ENCODE measurements around the gene DNAJC16.
"Not testable (repeated sequence)": the region's sequence is repeated elsewhere in the genome, so short reads cannot be mapped to it uniquely, and the experiment has no call there.

Gene DNAJC16

DNA sequence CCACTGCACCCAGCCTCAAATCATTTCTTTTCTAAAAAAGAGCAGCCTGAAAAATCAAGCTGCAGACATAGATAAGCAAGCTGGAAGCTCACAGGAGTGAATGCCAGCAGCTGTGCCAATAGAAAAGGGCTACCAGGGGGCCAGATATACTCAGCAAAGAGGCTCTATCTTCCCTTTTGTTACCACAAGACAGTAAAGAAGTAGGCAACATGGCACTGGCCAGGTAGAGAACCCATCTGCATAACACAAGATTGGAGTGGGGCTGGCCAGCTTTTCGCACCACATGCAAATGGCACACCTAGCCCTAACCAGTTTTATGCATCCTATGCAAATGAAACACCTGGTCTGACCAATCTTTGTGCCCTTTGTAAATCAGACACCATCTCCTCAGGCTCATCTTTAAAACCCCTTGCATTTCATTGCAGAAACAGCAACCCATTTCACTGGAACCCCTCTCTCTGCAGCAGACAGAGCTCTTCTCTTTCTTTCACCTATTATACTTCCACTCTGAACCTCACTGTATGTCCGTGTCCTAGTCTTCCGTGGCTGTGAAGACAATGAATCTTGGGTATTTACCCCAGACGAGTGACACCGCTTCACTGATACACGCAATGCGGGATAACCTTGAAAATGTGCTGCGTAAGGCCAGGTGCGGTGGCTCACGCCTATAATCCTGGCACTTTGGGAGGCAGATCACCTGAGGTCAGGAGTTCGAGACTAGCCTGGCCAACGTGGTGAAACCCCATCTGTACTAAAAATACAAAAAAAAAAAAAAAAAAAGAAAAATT, 17.8 kb upstream of the DNAJC16 start:
- DNase-seq: peak; percentile 88

DNA sequence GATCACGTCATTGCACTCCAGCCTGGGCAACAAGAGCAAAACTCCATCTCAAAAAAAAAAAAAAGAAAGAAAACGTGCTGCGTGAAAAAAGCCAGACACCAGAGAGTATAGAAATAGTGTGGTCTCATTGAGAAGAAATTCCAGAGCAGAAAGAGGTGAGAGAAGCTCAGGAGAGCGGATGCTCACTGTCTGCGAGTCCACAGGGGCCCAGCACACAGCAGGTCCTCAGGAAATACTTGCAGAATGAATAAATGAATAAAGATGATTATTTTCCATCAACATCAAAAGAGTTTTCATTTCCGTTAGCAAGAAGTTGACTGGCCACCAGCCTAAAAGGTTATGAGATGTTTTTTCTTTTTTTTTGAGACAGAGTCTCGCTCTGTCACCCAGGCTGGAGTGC, 17.1 kb upstream of the DNAJC16 start:
- no peak for DNase-seq

DNA sequence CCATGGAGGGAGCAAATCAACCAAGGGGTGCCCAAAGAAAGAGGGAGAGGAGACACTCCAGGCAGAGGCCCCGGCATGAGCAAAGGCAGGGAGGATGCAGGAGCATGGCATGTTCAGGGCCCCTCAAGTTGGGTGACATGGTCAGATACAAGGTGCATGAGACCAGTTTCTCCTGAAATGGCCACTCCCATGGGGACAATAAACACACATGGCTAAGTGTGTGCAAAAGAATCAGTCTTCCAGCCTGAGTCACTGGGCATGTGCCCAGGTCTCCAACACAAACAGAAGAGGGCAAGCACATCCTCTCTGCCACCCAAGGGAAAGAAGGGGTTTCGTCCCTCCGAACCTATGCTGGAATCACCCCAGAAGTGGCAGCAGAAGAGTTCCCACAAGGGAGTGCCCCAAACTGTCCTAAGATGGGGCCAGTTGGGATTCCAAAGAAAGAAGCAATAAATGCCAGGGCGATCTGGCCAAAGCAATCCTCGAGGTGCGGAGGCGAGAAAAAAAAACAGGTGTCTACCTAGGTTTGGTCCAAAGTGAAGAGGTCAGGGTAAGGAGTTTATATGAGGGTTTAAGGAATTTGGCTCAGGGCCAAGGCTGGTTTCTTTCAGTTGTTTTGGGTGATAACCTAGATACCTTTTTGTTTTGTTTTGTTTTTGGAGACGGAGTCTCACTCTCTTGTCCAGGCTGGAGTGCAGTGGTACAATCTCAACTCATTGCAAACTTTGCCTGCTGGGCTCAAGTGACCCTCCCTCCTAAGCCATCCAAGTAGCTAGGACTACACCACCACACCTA, 15.8 kb upstream of the DNAJC16 start:
- DNase-seq: no peak

DNA sequence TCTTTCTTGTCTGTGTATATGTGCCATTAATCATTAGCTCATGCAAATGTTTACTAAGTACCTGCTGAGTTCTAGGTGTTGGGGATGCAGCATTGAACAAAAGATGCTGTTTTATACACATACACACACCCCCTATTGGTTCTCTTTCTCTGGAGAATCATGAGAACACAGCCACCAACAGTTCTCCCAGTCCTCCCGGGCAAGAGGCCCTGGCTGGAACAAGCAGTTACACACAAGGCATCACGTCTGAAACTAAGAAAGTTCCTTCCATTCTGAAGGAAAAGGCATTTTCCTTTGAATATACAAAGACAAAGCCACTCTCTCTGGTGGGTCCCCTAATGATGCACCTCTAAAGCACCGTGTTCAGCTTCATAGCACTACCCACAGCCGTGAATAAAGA, 13.5 kb upstream of the DNAJC16 start:
- DNase-seq: no peak

- no peak for DNase-seq
These were observed 12.7 kb upstream of the DNAJC16 start for GRCh38 chr1:15513919-15514318.

DNA sequence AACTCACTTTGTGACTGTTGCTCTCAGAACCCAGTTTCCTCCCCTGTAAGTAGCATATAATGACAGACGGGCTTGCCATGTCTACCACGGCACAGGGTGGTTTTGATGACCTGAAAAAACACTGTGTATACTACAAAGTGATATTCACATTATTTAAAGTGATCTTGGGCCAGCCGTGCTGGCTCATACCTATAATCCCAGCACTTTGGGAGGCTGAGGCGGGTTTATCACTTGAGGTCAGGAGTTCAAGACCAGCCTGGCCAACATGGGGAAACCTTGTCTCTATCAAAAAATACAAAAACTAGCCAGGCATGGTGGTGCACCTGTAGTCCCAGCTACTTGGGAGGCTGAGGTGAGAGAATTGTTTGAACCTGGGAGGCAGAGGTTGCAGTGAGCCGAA, 12.1 kb upstream of the DNAJC16 start:
- DNase-seq: not testable (repeated sequence)

DNA sequence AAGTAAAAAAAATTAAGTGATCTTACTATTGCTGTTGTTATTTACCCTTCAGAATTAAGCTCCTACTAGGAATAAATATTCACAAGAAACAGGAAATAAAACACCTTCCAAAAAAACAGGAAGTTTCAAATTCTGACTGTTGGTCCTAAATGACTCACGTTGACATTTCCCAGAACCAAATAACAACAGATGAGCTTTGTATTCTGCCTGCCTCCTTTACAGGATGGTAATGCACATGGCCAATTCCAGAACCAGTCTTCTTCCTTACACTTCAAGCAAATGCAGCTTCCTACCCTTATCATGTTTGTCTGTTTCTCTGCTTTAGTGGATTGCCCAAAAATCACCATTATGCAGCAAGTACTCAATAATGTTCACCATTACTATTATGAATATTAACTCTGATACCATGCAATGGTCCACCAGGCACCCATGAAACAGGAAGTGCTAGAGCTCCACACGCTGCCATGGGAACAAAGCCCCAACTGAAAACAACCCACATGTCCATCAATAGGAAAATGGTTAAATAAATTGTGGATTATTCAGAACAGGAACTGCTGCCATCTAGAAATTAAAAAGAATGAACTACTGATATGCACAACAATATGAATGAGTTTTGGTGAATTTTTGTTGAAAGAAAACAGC, 11.5 kb upstream of the DNAJC16 start:
- DNase-seq: peak; percentile 22

DNA sequence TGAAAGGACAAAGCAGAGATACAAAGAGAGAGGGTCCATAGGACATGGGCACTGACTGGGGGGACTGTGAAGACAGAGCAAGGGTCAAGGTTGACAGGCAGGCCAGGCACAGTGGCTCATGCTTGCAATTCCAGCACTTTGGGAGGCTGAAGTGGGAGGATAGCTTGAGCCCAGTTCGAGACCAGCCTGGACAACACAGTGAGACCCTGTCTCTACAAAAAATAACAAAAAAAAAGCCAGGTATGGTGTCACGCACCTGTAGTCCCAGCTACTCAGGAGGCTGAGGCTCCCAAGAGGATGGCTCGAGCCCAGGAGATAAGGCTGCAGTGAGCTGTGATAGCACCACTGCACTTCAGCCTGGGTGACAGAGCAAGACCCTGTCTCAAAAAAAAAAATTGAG, 7.0 kb upstream of the DNAJC16 start:
- DNase-seq: no peak

DNA sequence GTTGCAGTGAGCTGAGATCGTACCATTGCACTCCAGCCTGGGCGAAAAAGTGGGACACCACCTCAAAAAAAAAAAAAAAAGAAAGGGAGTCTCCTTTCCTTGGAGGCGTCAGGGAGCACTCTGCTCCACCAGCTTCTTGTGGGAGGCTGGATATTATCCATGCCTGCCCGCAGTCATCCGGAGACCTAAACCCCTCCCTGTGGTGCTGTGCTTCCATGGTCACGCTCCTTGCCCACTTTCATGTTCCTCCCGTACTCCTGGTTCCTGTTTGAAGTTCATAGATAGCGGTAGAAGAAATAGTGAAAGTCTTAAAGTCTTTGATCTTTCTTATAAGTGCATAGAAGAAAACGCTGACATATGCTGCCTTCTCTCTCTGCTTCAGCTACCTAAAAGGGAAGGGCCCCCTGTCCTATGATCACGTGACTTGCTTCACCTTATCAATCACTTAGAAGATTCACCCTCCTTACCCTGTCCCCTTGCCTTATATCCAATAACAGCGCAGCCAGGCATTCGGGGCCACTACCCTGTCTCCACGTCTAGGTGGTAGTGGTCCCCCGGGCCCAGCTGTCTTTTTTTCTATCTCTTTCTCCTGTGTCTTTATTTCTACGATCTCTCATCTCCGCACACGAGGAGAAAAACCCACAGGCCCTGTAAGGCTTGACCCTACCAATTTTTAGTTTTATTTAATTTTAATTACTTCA, 5.3 kb upstream of the DNAJC16 start:
- DNase-seq: not testable (repeated sequence)

DNA sequence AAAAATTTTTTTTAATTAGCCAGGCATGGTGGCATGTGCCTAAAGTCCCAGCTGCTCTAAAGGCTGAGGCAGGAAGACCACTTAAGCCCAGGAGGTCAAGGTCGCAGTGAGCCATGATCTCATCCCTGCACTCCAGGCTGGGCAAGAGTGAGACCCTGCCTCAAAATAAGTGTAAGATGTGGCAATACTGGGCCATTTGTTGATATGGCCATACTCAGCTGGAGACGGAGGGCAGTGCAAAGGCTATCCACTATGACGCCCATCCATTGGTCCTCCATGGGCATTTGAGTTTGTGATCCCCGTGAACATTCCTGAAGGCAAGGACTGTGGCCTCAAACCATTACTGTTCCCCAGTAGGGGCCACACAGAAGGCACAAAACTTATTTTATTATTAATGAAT, 4.1 kb upstream of the DNAJC16 start:
- no peak for DNase-seq

DNA sequence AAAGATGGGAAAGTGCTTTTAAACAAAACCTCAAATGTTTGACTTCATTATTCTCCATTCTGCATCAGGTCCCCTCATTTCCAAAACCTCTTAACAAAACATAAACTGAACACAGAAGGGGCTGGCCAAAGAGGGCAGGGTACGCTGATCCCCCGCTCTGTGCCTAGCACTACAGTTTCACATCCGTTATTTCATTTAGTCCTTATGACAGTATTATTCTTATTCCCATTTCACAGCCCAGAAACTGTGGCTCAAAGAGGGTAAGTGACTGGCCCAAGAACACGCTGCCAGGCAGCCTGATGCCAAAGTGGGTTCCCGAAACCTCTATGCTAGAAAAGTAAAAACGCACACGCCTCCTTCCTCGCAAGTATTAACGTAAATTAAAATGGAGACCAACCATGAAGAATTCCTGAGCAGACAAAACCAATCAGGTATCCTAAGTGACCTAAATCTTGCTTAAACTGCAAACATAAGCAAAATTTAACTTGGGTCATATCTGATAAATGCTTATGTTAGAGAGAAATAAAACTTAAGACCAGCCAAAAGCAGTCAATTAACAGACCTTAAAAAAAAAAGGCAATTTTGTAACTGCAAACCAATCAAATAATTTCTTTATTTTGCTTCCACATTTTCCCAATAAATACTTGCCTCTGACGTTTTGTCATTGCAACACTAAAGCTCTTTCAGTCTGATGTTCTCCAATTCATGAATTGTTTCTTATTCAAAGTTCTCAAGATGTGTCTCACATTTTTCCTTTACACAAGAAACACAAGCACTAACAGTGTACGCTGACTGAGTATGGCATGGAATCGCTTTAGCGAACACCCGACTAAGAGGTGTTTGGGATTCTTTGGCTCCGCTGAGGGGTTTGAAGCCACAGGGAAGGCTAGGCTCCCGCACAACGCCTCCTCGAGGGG, 3.3 kb upstream of the DNAJC16 start:
- no peak for DNase-seq

GRCh38 chr1:15524021-15524282, 2.7 kb upstream of the DNAJC16 start, which contains the start of gene CASP9:
Gene CASP9, minus strand, starts transcription at chr1:15524215. Its CDS starts 15 bp downstream, at chr1:15524200.
- no peak for DNase-seq

GRCh38 chr1:15524283-15525049, 2.2 kb upstream of the DNAJC16 start:
- peak; percentile 93 for DNase-seq

DNA sequence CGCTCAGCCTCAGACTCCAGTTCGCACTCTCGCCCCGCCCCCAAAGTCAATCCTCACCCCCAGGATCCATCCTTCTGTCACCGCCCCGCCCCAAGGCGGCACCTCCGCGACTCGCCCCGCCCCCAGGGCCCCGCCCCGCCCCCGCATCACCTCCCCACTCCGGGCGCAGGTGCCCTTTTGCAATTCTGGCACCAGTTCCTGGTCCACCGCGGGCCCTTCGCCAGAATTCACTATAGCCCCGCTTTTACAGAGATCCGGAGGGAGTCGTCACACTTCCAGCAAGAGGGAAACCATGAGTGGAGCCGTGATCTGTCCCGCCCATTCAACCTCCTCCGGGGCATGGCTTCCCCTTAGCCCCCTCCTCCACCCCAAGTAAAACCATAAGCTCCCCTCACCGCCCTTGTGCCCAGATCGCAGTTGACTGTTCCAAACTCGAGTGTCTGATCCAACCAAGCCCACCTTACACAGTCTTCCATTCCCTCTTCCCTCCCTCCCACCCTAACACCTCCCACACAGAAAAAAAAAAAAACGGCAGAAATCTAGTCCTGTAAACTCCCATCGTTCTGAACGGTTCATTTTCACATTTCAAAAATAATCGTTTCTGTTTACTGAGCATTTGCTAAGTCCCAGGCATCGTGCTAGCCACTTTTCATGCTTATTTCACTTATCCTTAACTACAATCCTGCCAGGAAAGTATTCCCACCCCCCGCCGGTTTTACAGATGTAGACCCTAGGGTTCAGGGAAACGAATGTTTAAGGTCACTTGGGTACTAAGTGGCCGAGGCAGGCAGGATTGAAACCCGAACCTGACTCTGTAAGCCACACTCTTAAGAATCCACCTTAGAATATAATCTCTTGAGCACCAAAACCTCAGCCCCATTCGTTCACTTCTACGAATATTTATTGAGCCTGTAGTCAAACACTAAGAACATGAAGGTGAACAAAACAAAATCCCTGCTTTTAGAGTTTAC, 1.3 kb upstream of the DNAJC16 start:
- peak; percentile 96 for DNase-seq

DNA sequence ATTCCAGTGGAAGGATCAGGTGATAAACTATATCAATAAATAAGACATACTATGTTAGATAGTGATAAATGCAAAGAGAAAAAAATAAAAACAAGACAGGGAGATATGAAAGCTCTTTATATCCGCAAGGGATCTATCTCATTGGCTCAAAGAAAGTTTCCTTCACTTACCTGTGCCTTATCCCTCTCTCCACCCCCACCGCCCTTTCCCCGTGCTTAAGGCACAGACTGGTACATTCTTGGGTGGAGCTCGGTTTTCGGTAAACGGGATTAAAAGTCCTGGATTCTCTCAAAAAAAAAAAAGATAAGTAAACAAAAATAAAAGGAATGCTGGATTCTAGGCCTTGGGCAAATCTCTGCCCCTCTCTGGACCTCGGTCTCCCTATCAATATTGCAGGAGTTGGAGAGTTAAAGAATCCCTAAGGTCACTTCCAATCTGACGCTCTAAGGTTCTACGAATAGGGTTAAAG, 593 bp upstream of the DNAJC16 start:
- peak; percentile 10 for DNase-seq

- no peak for DNase-seq
These were observed 4.4 kb downstream of the DNAJC16 start for GRCh38 chr1:15531003-15531402.

- no peak for DNase-seq
These were observed 5.0 kb downstream of the DNAJC16 start for GRCh38 chr1:15531682-15532081.

GRCh38 chr1:15538771-15539170, 12.1 kb downstream of the DNAJC16 start:
- DNase-seq: no peak

- DNase-seq: no peak
These were observed 13.5 kb downstream of the DNAJC16 start for GRCh38 chr1:15540186-15540585.

GRCh38 chr1:15541231-15541792, 14.7 kb downstream of the DNAJC16 start:
- no peak for DNase-seq
